Endodermal cell (in vitro differentiated cells): ENCODE measurements around the gene TLL1. TPM values are rescaled to one million over a fixed set of nuclear protein-coding genes. Genes with fewer than 3 reads are reported as not detected.

Experiments
- DNase-seq: peaks from one replicate; pipeline ENCODE4 v3.0.0-alpha.2; 2017
- H3K27ac ChIP-seq: 2 replicates; pipeline ENCODE4 v1.5.1; 2013; ENCODE audit warnings: mild to moderate bottlenecking, low read depth, low read length, moderate library complexity
- H3K27me3 ChIP-seq: 2 replicates; pipeline ENCODE4 v1.6.1; 2013; ENCODE audit warnings: mild to moderate bottlenecking, low read length, moderate library complexity; ENCODE audit not compliant: insufficient read depth, control insufficient read depth, poor library complexity, severe bottlenecking
- H3K36me3 ChIP-seq: 2 replicates; pipeline ENCODE4 v1.7.0; 2013; ENCODE audit warnings: mild to moderate bottlenecking, low read length, moderate library complexity; ENCODE audit not compliant: control insufficient read depth, insufficient read depth
- H3K4me1 ChIP-seq: one replicate; pipeline ENCODE4 v1.7.0; 2013; ENCODE audit warnings: low read length; ENCODE audit not compliant: control insufficient read depth, insufficient read depth
- H3K4me3 ChIP-seq: 2 replicates; pipeline ENCODE4 v1.5.1; 2013; ENCODE audit warnings: mild to moderate bottlenecking, low read length, moderate library complexity
- H3K9ac ChIP-seq: 2 replicates; pipeline ENCODE4 v1.6.1; 2013; ENCODE audit warnings: mild to moderate bottlenecking, low read length, moderate library complexity; ENCODE audit not compliant: poor library complexity, severe bottlenecking; ENCODE audit errors: extremely low read depth
- H3K9me3 ChIP-seq: 2 replicates; pipeline ENCODE4 v1.6.1; 2013; ENCODE audit warnings: mild to moderate bottlenecking, low read length, moderate library complexity; ENCODE audit not compliant: control insufficient read depth
- H3K27ac Mint-ChIP-seq: 2 replicates; pipeline ENCODE4 v1.8.0; 2020; ENCODE audit warnings: mixed read lengths
- H3K27me3 Mint-ChIP-seq: 2 replicates; pipeline ENCODE4 v1.8.0; 2021; ENCODE audit warnings: mild to moderate bottlenecking, mixed read lengths; ENCODE audit not compliant: insufficient read depth
- H3K36me3 Mint-ChIP-seq: 2 replicates; pipeline ENCODE4 v1.8.0; 2020; ENCODE audit warnings: low read depth, mixed read lengths
- H3K4me1 Mint-ChIP-seq: 2 replicates; pipeline ENCODE4 v1.8.0; 2020; ENCODE audit warnings: mixed read lengths
- H3K4me3 Mint-ChIP-seq: 2 replicates; pipeline ENCODE4 v1.8.0; 2020; ENCODE audit warnings: mild to moderate bottlenecking, moderate library complexity, mixed read lengths
- H3K9me3 Mint-ChIP-seq: 2 replicates; pipeline ENCODE4 v1.8.0; 2020; ENCODE audit warnings: mild to moderate bottlenecking, mixed read lengths
- WGBS, 2 experiments: methylation state at CpG; one replicate each; pipeline versions ENCODE4 v1.1.5 to v1.1.7; 2013; ENCODE audit warnings: missing lambda C conversion rate in 2 of 2, mixed read lengths in 1 of 2; ENCODE audit not compliant: insufficient coverage in 1 of 2, insufficient read length in 1 of 2; 5-methylcytosine and 5-hydroxymethylcytosine counted together
- total RNA-seq, 2 donors: library from RNA; stranded (reverse); fragmentation: NEBNext Ultra II Directional in 1 of 2; extraction: Animal tissue kit (Norgen Biotek cat#: 25700) in 1 of 2; gene quantifications; 2 replicates in 1 of 2; 3 replicates in 1 of 2; pipeline ENCODE4 v1.2.1, GENCODE V29; 2021
- TF ChIP-seq, protein P1 (sequence below): fragments of 200-600 bp; sonication (generic); conservative IDR thresholded peaks from 2 replicates; pipeline ENCODE4 v1.5.0; 2021; ENCODE audit warnings: antibody characterized with exemption, mild to moderate bottlenecking

The TLL1 gene
- total RNA-seq, 2 donors from 2014 or later: 0.18 to 3.8 TPM

DNA sequence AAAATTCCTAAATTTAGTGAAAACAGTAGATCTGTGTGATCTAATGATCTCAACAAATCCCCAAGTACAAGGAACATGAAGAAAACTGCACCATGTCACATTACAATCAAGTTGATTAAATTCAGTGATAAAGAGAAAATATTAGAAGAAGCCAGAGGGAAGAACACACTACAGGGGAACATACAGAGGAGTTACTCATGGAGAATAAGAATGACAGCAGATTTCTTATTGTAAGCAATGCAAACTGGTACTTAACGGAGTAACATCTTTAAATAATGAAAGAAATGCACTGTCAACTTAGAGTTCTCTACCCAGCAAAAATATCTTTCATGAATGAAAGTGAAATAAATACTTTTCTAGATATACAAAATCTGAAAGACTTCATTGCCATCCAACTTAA lies 21.1 kb downstream of the TLL1 start:
- no peak overlapping the region for H3K4me3 ChIP-seq
- no peak overlapping the region for H3K9ac ChIP-seq
- H3K9me3 Mint-ChIP-seq: peaks cover 50% of the 10 kb centered on the region
- no peak overlapping the region for H3K27ac Mint-ChIP-seq
- H3K27ac ChIP-seq: no peak overlapping the region
- H3K4me3 Mint-ChIP-seq: no peak overlapping the region
- no peaks in the 10 kb centered on the region for H3K36me3 ChIP-seq
- no peaks in the 10 kb centered on the region for H3K4me1 ChIP-seq
- TF ChIP-seq, protein P1, sequence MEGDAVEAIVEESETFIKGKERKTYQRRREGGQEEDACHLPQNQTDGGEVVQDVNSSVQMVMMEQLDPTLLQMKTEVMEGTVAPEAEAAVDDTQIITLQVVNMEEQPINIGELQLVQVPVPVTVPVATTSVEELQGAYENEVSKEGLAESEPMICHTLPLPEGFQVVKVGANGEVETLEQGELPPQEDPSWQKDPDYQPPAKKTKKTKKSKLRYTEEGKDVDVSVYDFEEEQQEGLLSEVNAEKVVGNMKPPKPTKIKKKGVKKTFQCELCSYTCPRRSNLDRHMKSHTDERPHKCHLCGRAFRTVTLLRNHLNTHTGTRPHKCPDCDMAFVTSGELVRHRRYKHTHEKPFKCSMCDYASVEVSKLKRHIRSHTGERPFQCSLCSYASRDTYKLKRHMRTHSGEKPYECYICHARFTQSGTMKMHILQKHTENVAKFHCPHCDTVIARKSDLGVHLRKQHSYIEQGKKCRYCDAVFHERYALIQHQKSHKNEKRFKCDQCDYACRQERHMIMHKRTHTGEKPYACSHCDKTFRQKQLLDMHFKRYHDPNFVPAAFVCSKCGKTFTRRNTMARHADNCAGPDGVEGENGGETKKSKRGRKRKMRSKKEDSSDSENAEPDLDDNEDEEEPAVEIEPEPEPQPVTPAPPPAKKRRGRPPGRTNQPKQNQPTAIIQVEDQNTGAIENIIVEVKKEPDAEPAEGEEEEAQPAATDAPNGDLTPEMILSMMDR: no peak
- H3K27me3 ChIP-seq: no peaks in the 10 kb centered on the region
- H3K36me3 Mint-ChIP-seq: peaks cover 19% of the 10 kb centered on the region
- H3K9me3 ChIP-seq: peaks cover 21% of the 10 kb centered on the region
- H3K4me1 Mint-ChIP-seq: no peaks in the 10 kb centered on the region
- H3K27me3 Mint-ChIP-seq: no peaks in the 10 kb centered on the region
- no peak for DNase-seq
- WGBS, 2 experiments: 100% methylated on average over 1 of the region's 1 CpG; no CpG with 5 or more reads in 1 of the 2 experiments

DNA sequence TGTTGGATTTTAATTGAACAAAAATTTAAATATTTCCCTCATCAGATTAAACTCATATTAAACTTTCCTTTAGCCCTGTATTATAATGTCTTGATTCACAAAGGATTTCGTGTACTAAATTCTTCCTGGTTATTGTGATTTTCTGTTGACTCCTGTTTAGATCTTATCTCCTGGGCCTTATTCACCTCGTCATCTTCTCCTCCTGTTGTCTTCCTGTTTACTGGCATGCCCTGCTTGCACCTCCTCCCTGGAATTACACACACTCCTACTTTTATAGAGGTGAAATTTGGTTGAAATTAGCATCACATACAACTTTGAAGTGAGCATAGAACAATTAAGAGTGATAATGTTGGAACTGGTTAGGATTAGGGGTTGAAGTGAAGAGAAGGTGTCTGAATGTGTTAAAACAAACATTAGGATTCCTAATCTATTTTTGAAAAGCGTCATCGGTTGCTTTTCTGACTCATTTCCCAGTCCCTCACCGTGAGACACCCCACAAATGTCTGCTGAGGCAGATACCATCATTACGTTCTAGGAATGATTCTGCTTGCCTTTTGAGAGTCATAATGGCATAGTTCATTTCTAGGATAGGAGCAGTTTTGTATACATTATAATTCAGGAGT lies 32.5 kb downstream of the TLL1 start:
- peak overlapping the region; percentile 24 for H3K27ac Mint-ChIP-seq
- no peak overlapping the region for H3K9ac ChIP-seq

GRCh38 chr4:165906272-165906671 lies 33.2 kb downstream of the TLL1 start:
- H3K36me3 Mint-ChIP-seq: no peaks in the 10 kb centered on the region
- Histone ChIP-seq H3K9me3 (no peaks in the 10 kb centered on the region), H3K9ac (no peak overlapping the region), H3K4me3 (no peak overlapping the region), H3K27me3 (no peaks in the 10 kb centered on the region), H3K36me3 (no peaks in the 10 kb centered on the region), H3K27ac (no peak overlapping the region), H3K4me1 (no peaks in the 10 kb centered on the region)
- H3K4me1 Mint-ChIP-seq: peaks cover 6% of the 10 kb centered on the region
- peaks cover 1% of the 10 kb centered on the region for H3K27me3 Mint-ChIP-seq
- no peak for DNase-seq
- H3K4me3 Mint-ChIP-seq: no peak overlapping the region
- no CpG with 5 or more reads among the region's 1 CpG for WGBS, 2 experiments
- H3K9me3 Mint-ChIP-seq: peaks cover 5% of the 10 kb centered on the region
- TF ChIP-seq, protein P1: no peak
- H3K27ac Mint-ChIP-seq: no peak overlapping the region

More for the DNA sequence above, 32.5 kb downstream of the TLL1 start:
- H3K4me3 ChIP-seq: no peak overlapping the region
- Mint-ChIP-seq H3K27me3 (peaks cover 2% of the 10 kb centered on the region), H3K4me3 (no peak overlapping the region), H3K36me3 (no peaks in the 10 kb centered on the region), H3K9me3 (peaks cover 6% of the 10 kb centered on the region), H3K4me1 (peaks cover 6% of the 10 kb centered on the region)
- H3K4me1 ChIP-seq: no peaks in the 10 kb centered on the region
- no peaks in the 10 kb centered on the region for H3K36me3 ChIP-seq
- H3K9me3 ChIP-seq: no peaks in the 10 kb centered on the region
- TF ChIP-seq, protein P1: no peak
- 67 to 84% methylated on average over 2 to 6 of the region's 6 CpGs for WGBS, 2 experiments
- H3K27me3 ChIP-seq: no peaks in the 10 kb centered on the region
- no peak overlapping the region for H3K27ac ChIP-seq
- DNase-seq: no peak
